Measurements from ENCODE around the gene ATP2B3.
"Not testable (repeated sequence)": the region's sequence is repeated elsewhere in the genome, so short reads cannot be mapped to it uniquely, and the experiment has no call there.

The ATP2B3 gene

GRCh38 chrX:153593811-153594500 lies 76.5 kb downstream of the ATP2B3 start:
- DNase-seq (ENCODE audit: low read depth, low spot score): no peak

- no peak for DNase-seq (ENCODE audit: low read depth, low spot score)
Measured at GRCh38 chrX:153595387-153595786, 77.9 kb downstream of the ATP2B3 start.

GRCh38 chrX:153595859-153596857 lies 78.7 kb downstream of the ATP2B3 start:
- DNase-seq (ENCODE audit: low read depth, low spot score): no peak

GRCh38 chrX:153596981-153597750 lies 79.7 kb downstream of the ATP2B3 start:
- DNase-seq (ENCODE audit: low read depth, low spot score): no peak

GRCh38 chrX:153598541-153599191 lies 81.2 kb downstream of the ATP2B3 start, which contains the start of gene CCNQ:
Gene CCNQ (minus strand): TSS chrX:153599139. CDS start chrX:153599073, 66 bp downstream.
- no peak for DNase-seq (ENCODE audit: low read depth, low spot score)

- peak; percentile 61 for DNase-seq (ENCODE audit: low read depth, low spot score)
Measured at GRCh38 chrX:153599192-153600031, 82.0 kb downstream of the ATP2B3 start.

GRCh38 chrX:153600032-153600373 lies 82.6 kb downstream of the ATP2B3 start:
- DNase-seq (ENCODE audit: low read depth, low spot score): no peak

- no peak for DNase-seq (ENCODE audit: low read depth, low spot score)
Measured at GRCh38 chrX:153600921-153601320, 83.5 kb downstream of the ATP2B3 start.

GRCh38 chrX:153601511-153602110 lies 84.2 kb downstream of the ATP2B3 start:
- DNase-seq (ENCODE audit: low read depth, low spot score): no peak

GRCh38 chrX:153602601-153603000 lies 85.2 kb downstream of the ATP2B3 start:
- DNase-seq (ENCODE audit: low read depth, low spot score): no peak

GRCh38 chrX:153603131-153603656 lies 85.8 kb downstream of the ATP2B3 start:
- no peak for DNase-seq (ENCODE audit: low read depth, low spot score)

GRCh38 chrX:153604666-153605380 lies 87.4 kb downstream of the ATP2B3 start:
- not testable (repeated sequence) for DNase-seq (ENCODE audit: low read depth, low spot score)

GRCh38 chrX:153606503-153606902 lies 89.1 kb downstream of the ATP2B3 start:
- no peak for DNase-seq (ENCODE audit: low read depth, low spot score)

GRCh38 chrX:153608376-153608775 lies 90.9 kb downstream of the ATP2B3 start:
- no peak for DNase-seq (ENCODE audit: low read depth, low spot score)

GRCh38 chrX:153608806-153609205 lies 91.4 kb downstream of the ATP2B3 start:
- DNase-seq (ENCODE audit: low read depth, low spot score): no peak

- peak; percentile 24 for DNase-seq (ENCODE audit: low read depth, low spot score)
Measured at GRCh38 chrX:153609917-153610835, 92.7 kb downstream of the ATP2B3 start.

- no peak for DNase-seq (ENCODE audit: low read depth, low spot score)
Measured at GRCh38 chrX:153610836-153611213, 93.4 kb downstream of the ATP2B3 start.
